ENCODE results near the gene NISCH. TPM values are rescaled to one million over a fixed set of nuclear protein-coding genes. Genes with fewer than 3 reads are reported as not detected.

Gene NISCH
- polyA plus RNA-seq, 3 donors = 80.0 to 97.7 (median 88.3) TPM

DNA sequence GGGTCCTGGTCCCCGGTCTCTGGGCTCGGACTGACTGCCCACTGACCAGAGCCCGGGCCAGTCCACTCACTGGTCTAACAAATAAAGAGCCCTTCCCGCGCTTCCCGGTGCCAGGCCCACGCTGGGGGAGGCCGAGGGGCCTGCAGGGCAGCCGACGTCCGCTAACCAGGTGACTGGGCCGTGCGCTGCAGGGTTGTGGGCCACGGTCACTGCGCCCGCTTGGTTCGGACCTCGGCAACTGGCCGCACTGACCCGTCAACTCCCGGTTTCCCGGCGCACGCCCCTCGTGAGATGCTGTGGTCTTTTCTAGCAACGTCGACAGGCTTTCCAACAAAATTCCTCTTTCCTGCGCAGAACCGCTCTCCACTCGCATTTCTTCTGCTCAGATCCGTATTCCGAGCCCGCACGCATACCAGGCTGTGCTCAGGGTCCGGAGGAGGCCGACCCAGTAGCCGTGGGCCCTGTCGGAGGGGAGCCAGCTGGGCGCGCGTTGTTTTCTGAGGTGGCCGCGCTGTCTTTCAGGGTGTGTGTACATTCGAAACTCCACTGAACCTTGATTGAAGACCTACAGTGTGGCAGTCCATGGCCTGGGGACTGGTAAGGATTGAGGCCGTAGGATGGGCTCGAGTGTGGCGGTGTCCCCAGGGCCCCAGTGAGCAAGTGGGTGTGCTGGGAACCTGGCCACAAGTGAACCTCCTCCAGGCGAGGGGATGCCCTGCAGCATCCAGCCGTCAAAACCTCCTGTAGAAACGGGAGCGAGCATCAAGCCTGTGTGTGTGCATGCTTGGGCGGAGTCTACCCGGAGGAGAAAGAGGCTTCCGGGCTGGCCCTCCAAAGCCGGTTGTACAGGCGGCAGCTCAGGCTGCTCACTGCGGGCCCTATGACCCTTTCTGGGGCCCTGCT lies 79.1 kb downstream of the NISCH start:
- DNase-seq (ENCODE audit: low read depth in 3 of 3, low spot score in 2 of 3) = no peak

DNA sequence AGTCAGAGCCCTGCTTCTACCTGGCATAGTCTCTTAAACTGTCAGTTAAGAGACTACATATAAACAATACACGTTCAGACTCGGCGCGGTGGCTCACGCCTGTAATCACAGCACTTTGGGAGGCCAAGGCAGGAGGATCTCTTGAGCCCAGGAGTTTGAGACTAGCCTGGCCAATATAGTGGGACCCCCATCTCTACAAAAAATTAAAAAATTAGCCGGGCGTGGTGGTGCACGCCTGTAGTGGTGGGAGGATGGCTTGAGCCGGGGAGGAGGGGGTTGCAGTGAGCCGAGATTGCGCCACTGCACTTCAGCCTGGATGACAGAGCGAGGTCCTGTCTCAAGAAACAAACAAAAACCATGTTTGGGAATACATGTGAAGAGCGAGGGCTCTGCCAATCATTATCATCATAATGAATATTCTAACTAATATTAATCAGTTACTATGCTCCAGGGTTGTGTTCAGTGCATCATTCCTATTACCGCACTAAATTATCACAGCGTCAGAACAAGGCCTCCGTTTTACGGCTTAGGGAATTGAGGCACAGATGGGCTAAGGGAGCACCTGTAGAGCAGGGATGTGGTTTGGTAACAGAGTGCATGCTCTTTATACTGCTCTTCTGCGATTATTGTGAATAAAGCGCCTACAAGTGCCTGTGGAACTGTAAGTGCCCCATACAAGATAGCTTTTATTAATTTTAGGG lies 80.2 kb downstream of the NISCH start:
- DNase-seq (ENCODE audit: low read depth in 3 of 3, low spot score in 2 of 3) = no peak

DNA sequence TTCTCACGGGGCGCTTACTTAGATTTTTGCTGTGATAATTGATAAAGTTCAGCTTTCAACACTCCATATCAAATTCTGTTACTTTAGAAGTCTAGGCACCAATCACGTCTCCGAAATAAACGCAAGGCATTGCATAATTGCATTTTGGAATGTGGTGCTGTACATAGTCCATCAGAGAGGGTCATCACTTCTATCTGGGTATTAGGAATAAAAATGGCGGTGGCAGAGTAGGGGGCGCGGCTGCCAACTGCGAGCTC lies 80.6 kb downstream of the NISCH start:
- no peak for DNase-seq (ENCODE audit: low read depth in 3 of 3, low spot score in 2 of 3)

DNA sequence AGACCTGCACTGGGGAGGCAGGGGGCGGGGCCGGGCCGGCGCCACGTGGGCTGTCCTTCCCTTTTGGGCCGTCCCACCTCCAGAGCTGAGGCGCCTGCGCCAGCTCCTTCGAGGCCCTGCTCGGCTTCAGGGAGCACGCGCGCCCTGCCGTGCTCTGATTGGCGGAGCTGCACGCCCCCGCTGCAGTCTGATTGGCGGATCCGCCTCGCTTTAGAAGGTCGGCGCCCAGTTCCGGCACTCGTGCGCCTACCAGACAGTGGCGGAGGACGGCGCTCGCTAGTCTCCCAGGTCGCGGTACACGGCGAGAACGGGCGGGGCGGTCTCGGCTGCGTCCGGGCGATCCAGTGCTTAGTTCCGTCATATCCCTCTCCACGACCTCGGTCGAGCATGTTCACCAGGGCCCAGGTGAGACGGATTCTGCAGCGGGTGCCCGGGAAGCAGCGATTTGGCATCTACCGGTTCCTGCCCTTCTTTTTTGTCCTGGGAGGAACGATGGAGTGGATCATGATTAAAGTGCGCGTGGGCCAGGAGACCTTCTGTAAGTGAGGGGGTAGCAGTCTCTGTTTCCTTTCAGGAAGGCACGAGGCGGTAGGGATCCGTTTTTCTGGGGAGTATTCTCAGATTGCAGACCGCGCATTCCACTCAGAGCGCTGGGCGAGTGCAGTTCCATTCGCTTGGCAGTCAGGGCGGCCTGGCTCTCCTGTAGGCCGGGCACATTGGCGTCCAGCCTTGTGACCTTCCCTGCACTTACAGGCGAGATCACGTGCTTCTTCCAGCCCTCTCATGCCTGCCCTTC lies 81.2 kb downstream of the NISCH start, which contains the start of gene UQCC5:
Gene UQCC5, plus strand, starts transcription at position 237 of the 796 bp plus-strand sequence. Its CDS starts 151 bp downstream, at position 388.
- peak; percentile 83 to 95 (median 89) for DNase-seq (ENCODE audit: low read depth in 3 of 3, low spot score in 2 of 3)

DNA sequence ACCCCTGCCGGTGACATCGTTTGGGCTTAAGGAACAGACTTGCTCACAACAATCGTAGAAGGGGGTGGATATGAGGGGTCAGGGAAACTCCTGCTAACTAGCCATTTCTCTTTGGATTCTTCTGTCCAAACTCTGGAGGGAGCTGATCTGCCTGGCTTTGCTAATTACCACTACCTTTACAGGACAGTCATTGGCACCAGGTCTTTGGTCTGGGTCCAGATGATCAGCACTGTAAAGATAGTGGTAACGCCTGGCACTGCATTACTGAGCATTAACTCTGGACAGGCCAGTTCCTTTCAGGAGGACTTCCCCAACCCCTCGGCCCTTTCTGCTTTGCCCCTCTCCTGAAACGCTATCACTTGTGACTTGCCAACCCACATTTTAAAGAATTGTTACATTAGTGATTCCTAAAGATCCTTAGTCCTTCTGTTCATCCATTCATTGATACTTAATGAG lies 81.8 kb downstream of the NISCH start:
- DNase-seq (ENCODE audit: low read depth in 3 of 3, low spot score in 2 of 3) = no peak

DNA sequence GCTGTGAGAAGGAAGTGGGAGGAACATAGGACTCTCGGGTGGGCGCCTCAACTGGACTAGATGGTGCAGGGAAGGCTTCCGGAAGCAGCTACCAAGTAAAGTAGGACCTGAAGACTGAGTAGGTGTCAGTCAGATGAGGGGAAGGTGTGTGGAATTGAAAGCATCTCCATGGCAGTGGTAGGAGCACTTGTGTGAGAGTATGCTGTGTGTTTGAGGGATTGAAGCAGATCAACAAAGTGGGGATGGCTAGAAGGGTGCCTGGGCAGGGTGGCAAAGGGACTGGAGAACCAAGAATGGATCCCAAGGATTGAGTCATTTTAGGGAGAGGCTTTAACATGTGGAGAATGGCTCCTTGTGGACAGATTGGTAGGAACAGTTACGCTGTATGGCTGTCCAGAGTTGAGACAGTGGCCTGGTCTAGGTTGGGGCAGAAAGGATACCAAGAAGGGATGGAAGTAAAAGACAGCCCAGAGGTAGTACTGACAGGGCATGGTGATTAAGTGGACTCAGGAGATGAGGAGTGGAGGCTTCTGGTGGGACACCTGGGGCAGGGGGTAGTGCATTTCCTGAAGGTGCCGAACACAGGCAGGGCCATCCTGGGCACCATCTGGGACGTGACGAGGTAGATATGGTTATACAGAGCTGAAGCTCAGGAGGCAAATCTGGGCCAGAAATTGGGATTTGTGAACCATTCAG lies 82.5 kb downstream of the NISCH start:
- DNase-seq (ENCODE audit: low read depth in 3 of 3, low spot score in 2 of 3) = no peak

DNA sequence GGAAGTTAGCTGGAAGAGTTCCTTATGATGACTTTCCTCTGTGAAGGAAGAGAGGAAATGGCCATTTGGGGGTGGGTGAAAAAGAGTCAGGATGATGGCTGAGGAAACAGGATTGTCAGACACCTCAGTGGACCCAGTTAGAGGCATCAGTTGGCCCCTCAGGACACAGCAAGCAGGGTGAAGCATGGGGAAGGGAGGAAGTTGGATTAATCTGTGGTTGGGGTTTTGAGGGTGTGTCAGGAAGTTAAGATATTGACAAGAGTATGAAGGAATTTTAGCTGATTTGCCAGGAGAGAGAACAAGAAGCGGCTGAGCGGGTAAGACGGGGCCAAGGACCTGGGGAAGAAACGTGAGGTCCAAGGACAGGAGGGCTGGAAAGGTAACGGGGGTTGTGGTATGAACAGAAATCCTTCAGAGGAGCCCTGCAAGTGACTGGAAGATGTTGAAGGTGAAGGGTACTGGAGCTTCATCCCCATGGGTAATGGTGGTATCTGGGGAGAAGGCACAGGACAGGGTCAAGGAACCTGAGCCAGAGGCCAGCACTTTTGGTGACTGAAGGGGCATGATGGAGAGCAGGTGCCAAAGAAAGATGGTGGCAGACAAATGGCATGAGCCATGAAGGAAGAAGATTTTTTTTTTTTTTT lies 83.7 kb downstream of the NISCH start:
- DNase-seq (ENCODE audit: low read depth in 3 of 3, low spot score in 2 of 3) = no peak

DNA sequence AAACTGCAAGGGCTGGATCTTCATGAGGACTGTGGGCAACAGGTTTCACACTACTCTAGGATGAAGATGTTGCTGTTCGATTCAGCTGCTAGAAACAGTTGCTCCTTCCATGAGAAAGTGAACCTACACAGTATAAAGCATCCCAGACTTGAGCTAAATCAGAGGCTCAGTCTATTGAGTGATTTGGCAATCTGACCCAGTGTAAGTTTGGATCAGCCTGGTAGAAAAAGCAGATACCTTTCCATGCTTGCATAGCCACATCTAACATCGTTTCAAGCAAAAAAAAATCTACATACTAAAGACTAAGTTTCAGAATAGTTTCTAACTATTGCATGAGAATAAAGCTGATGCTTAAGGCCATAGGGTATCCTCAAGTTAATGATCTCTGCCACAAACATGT lies 85.6 kb downstream of the NISCH start:
- DNase-seq (ENCODE audit: low read depth in 3 of 3, low spot score in 2 of 3) = no peak

Other genes with a start within 250 kb of the NISCH start
- under 1 TPM in 2 of 3 donors, not detected in 1; 0.11 to 0.18 TPM for gene TLR9, start 230.0 kb upstream of the NISCH start, polyA plus RNA-seq (ENCODE audit: insufficient read length in 3 of 3)
- 10 to 100 TPM; 23.1 to 28.6 (median 25.2) TPM for gene TWF2, start 216.4 kb upstream of the NISCH start, polyA plus RNA-seq (ENCODE audit: insufficient read length in 3 of 3)
- gene PPM1M, start 209.8 kb upstream of the NISCH start, polyA plus RNA-seq (ENCODE audit: insufficient read length in 3 of 3) = 10 to 100 TPM; 18.5 to 20.1 (median 18.7) TPM
- 100 to 1,000 TPM; 110 to 117 (median 116) TPM for gene WDR82, start 177.0 kb upstream of the NISCH start, polyA plus RNA-seq (ENCODE audit: insufficient read length in 3 of 3)
- gene GLYCTK, start 167.8 kb upstream of the NISCH start, polyA plus RNA-seq (ENCODE audit: insufficient read length in 3 of 3) = 10 to 100 TPM; 26.7 to 29.8 (median 27.6) TPM
- gene DNAH1, start 139.3 kb upstream of the NISCH start, polyA plus RNA-seq (ENCODE audit: insufficient read length in 3 of 3) = 1 to 10 TPM; 6.5 to 8.1 (median 6.9) TPM
- gene BAP1, start 45.6 kb upstream of the NISCH start, polyA plus RNA-seq (ENCODE audit: insufficient read length in 3 of 3) = 10 to 100 TPM; 69.2 to 81.4 (median 80.1) TPM
- 1 to 10 TPM; 7.6 to 8.8 (median 8.1) TPM for gene PHF7, start 44.9 kb upstream of the NISCH start, polyA plus RNA-seq (ENCODE audit: insufficient read length in 3 of 3)
- 10 to 100 TPM; 27.2 to 31.3 (median 29.1) TPM for gene SEMA3G, start 10.5 kb upstream of the NISCH start, polyA plus RNA-seq (ENCODE audit: insufficient read length in 3 of 3)
- 1 to 10 TPM; 8.8 to 9.6 (median 9.6) TPM for gene TNNC1, start 1.6 kb upstream of the NISCH start, polyA plus RNA-seq (ENCODE audit: insufficient read length in 3 of 3)
- gene STAB1, start 39.7 kb downstream of the NISCH start, polyA plus RNA-seq (ENCODE audit: insufficient read length in 3 of 3) = 10 to 100 TPM; 30.5 to 34.8 (median 34.8) TPM
- gene NT5DC2, start 78.3 kb downstream of the NISCH start, polyA plus RNA-seq (ENCODE audit: insufficient read length in 3 of 3) = 100 to 1,000 TPM; 142 to 162 (median 158) TPM
- 10 to 100 TPM; 15.2 to 17.2 (median 15.2) TPM for gene UQCC5, start 81.0 kb downstream of the NISCH start, polyA plus RNA-seq (ENCODE audit: insufficient read length in 3 of 3)
- 10 to 100 TPM; 56.4 to 63.4 (median 58.7) TPM for gene PBRM1, start 230.3 kb downstream of the NISCH start, polyA plus RNA-seq (ENCODE audit: insufficient read length in 3 of 3)
- gene GNL3, start 230.4 kb downstream of the NISCH start, polyA plus RNA-seq (ENCODE audit: insufficient read length in 3 of 3) = 100 to 1,000 TPM in 1 of 3 donors, 10 to 100 TPM in 2; 95.2 to 107 (median 98.3) TPM

Data from right renal cortex interstitium (tissue), 3 donors.